Measurements from ENCODE around the gene MX2.

Gene MX2

DNA sequence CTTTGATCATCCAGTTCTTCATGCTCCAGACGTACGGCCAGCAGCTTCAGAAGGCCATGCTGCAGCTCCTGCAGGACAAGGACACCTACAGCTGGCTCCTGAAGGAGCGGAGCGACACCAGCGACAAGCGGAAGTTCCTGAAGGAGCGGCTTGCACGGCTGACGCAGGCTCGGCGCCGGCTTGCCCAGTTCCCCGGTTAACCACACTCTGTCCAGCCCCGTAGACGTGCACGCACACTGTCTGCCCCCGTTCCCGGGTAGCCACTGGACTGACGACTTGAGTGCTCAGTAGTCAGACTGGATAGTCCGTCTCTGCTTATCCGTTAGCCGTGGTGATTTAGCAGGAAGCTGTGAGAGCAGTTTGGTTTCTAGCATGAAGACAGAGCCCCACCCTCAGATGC lies 96.7 kb downstream of the MX2 start:
- in situ Hi-C loops (cut with MboI; ENCODE audit: low sequenced_read_pairs, unreplicated experiment): loop anchor here (25.0 kb wide), 1 partner anchor 171 kb away; no protein-coding TSS in a partner anchor
- DNase-seq (ENCODE audit: low spot score): no peak
- TF ChIP-seq, protein P1, sequence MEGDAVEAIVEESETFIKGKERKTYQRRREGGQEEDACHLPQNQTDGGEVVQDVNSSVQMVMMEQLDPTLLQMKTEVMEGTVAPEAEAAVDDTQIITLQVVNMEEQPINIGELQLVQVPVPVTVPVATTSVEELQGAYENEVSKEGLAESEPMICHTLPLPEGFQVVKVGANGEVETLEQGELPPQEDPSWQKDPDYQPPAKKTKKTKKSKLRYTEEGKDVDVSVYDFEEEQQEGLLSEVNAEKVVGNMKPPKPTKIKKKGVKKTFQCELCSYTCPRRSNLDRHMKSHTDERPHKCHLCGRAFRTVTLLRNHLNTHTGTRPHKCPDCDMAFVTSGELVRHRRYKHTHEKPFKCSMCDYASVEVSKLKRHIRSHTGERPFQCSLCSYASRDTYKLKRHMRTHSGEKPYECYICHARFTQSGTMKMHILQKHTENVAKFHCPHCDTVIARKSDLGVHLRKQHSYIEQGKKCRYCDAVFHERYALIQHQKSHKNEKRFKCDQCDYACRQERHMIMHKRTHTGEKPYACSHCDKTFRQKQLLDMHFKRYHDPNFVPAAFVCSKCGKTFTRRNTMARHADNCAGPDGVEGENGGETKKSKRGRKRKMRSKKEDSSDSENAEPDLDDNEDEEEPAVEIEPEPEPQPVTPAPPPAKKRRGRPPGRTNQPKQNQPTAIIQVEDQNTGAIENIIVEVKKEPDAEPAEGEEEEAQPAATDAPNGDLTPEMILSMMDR (IDR thresholded peaks at IDR 0.05; ENCODE audit: borderline replicate concordance, control extremely low read depth, extremely low read depth, insufficient read depth, missing control alignments): no peak

All from GM13976 (cell line).